ENCODE results near the gene ROR1.

Gene ROR1

GRCh38 chr1:63779338-63780211, 5.8 kb downstream of the ROR1 start:
- Histone ChIP-seq H3K27me3 (ENCODE audit: insufficient read depth, low read length, poor library complexity) (peaks cover 7% of the 10 kb centered on the region), H3K9ac (ENCODE audit: low read depth, low read length) (no peak overlapping the region), H3K27ac (ENCODE audit: low read length) (no peak overlapping the region), H3K36me3 (ENCODE audit: insufficient read depth, low read length) (no peaks in the 10 kb centered on the region), H3K4me1 (ENCODE audit: insufficient read depth, low read length) (no peaks in the 10 kb centered on the region), H4K20me1 (ENCODE audit: insufficient read depth, low read length) (no peaks in the 10 kb centered on the region), H3K4me3 (ENCODE audit: low read depth in 1 of 2, low read length in 2 of 2) (no peak overlapping the region), H2AFZ (ENCODE audit: low read depth, low read length) (no peak overlapping the region), H3K79me2 (ENCODE audit: insufficient read depth, low read length) (no peaks in the 10 kb centered on the region), H3K9me3 (ENCODE audit: insufficient read depth, low read length, severe bottlenecking) (no peaks in the 10 kb centered on the region), H3K4me2 (ENCODE audit: insufficient read depth, low read length) (no peak overlapping the region)
- DNase-seq (no peak), ATAC-seq (ENCODE audit: insufficient read depth, low read depth) (no peak)
- no peak for TF ChIP-seq EZH2 (IDR thresholded peaks at IDR 0.05; ENCODE audit: borderline replicate concordance, low read depth, low read length, severe bottlenecking)
- TF ChIP-seq CTCF (IDR thresholded peaks at IDR 0.05; ENCODE audit: borderline replicate concordance, extremely low read depth, low read length, poor library complexity, severe bottlenecking), result no peak

- H3K4me1 ChIP-seq (ENCODE audit: insufficient read depth, low read length), result no peaks in the 10 kb centered on the region
- H3K27me3 ChIP-seq (ENCODE audit: insufficient read depth, low read length, poor library complexity), result peaks cover 7% of the 10 kb centered on the region
- H3K4me2 ChIP-seq (ENCODE audit: insufficient read depth, low read length), result no peak overlapping the region
- H3K27ac ChIP-seq (ENCODE audit: low read length), result no peak overlapping the region
- no peaks in the 10 kb centered on the region for H3K79me2 ChIP-seq (ENCODE audit: insufficient read depth, low read length)
- H3K9me3 ChIP-seq (ENCODE audit: insufficient read depth, low read length, severe bottlenecking), result no peaks in the 10 kb centered on the region
- ATAC-seq (ENCODE audit: insufficient read depth, low read depth) (no peak), DNase-seq (no peak)
- H3K4me3 ChIP-seq (ENCODE audit: low read depth in 1 of 2, low read length in 2 of 2), result no peak overlapping the region
- no peaks in the 10 kb centered on the region for H4K20me1 ChIP-seq (ENCODE audit: insufficient read depth, low read length)
- H2AFZ ChIP-seq (ENCODE audit: low read depth, low read length), result no peak overlapping the region
- no peak for TF ChIP-seq CTCF (IDR thresholded peaks at IDR 0.05; ENCODE audit: borderline replicate concordance, extremely low read depth, low read length, poor library complexity, severe bottlenecking)
- TF ChIP-seq EZH2 (IDR thresholded peaks at IDR 0.05; ENCODE audit: borderline replicate concordance, low read depth, low read length, severe bottlenecking), result no peak
- H3K36me3 ChIP-seq (ENCODE audit: insufficient read depth, low read length), result no peaks in the 10 kb centered on the region
- no peak overlapping the region for H3K9ac ChIP-seq (ENCODE audit: low read depth, low read length)
Measured at GRCh38 chr1:63780565-63780964, 6.7 kb downstream of the ROR1 start.

- Histone ChIP-seq H3K27me3 (ENCODE audit: insufficient read depth, low read length, poor library complexity) (peaks cover 3% of the 10 kb centered on the region), H3K4me2 (ENCODE audit: insufficient read depth, low read length) (no peak overlapping the region), H3K36me3 (ENCODE audit: insufficient read depth, low read length) (no peaks in the 10 kb centered on the region), H2AFZ (ENCODE audit: low read depth, low read length) (no peak overlapping the region), H3K27ac (ENCODE audit: low read length) (no peak overlapping the region), H4K20me1 (ENCODE audit: insufficient read depth, low read length) (no peaks in the 10 kb centered on the region), H3K9me3 (ENCODE audit: insufficient read depth, low read length, severe bottlenecking) (no peaks in the 10 kb centered on the region), H3K9ac (ENCODE audit: low read depth, low read length) (no peak overlapping the region), H3K79me2 (ENCODE audit: insufficient read depth, low read length) (no peaks in the 10 kb centered on the region), H3K4me1 (ENCODE audit: insufficient read depth, low read length) (no peaks in the 10 kb centered on the region), H3K4me3 (ENCODE audit: low read depth in 1 of 2, low read length in 2 of 2) (no peak overlapping the region)
- DNase-seq (no peak), ATAC-seq (ENCODE audit: insufficient read depth, low read depth) (no peak)
- no peak for TF ChIP-seq CTCF (IDR thresholded peaks at IDR 0.05; ENCODE audit: borderline replicate concordance, extremely low read depth, low read length, poor library complexity, severe bottlenecking)
- TF ChIP-seq EZH2 (IDR thresholded peaks at IDR 0.05; ENCODE audit: borderline replicate concordance, low read depth, low read length, severe bottlenecking), result no peak
Measured at GRCh38 chr1:63782982-63783381, 9.2 kb downstream of the ROR1 start.
